GM18508 (cell line): Measurements from ENCODE around the gene RNF113B.

Experiments used
- ATAC-seq: cut with Tn5 transposase; IDR thresholded peaks from one replicate; pipeline ENCODE4 v1.9.1; 2021; ENCODE audit warnings: moderate number of reproducible peaks; ENCODE audit not compliant: insufficient read depth, unreplicated experiment

The RNF113B gene

DNA sequence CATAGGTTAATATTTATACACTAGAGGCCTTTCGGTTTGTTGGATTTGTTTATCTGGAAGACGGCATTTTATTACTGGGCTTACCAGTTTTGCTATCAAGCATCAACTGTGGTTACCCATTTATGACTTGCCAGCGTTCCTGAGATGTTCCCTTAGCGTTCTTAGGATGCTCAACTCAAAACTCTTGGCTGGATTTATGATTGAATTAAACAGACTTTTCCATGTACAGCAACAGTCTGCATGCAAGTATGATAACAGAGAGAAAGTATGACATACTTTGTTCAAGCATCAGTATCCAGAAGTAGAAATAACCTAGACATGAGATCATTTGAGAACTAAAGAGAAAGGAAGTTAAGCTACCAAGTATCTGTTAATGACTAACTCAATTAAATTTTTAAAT lies 29.9 kb upstream of the RNF113B start:
- no peak for ATAC-seq

DNA sequence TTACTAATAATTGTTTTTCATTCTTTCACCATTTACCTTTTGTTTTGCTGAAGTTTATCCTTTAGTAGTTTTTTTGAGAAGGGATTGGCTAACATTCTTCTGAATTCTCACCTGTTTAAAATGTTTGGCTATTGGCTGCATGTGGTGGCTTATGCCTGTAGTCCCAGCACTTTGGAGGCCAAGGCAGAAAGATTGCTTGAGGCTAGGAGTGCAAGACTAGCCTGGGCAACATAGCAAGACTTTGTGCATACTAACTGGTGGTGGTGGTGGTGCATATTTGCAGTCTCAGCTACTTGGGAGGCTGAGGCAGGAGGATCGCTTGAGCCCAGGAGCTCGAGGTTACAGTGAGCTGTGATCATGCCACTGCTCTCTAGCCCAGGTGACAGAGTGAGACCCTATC lies 27.5 kb upstream of the RNF113B start:
- no peak for ATAC-seq

DNA sequence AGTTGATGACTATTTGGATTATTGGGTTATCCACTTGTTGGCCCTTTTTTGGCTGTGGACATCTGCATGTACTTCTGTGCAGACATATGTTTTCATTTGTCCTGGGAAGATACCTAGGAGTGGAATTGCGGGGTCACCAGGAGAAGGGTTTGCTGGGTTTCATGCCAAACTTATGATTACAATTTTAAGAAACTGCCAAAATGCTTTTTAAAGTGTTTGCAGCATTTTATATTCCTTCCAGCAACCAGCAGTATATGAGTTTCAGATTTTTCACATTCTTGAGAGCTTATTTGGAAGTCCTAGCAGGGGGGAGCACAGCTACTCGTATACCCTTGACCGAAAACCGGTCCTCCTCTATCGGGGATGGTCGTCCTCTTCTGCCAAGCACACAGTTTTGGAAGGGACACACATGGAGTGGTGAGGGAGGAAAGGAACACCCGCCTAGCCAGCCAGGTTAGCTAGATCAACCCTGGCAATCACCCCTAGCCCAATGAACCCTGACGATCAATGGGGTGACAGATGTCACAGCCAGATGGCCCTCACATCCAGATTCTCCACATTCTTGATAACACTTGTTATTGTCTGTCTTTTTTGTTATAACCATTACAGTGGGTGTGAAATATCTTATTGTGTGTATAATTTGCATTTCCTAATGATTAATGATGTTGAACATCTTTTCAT lies 26.7 kb upstream of the RNF113B start:
- no peak for ATAC-seq

DNA sequence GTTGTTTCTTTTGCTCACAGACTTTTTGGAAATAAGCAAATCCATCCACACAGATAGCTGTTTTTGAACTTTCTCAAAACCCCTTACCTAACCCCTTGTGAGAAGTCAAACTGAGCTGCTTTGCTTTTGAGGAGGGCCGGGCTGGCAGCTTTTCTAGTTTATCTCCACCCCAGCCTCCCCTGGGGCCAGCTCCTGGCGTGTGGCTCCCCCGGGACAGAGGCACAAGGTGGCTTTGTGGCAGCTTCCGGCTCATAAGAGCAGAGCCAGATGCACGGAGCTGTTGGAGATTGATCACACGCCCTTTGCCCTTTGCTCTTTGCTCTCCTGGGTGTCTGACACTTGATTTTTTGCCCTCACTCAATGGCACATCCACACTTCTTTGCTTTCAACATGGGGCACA lies 24.9 kb upstream of the RNF113B start:
- ATAC-seq = no peak

DNA sequence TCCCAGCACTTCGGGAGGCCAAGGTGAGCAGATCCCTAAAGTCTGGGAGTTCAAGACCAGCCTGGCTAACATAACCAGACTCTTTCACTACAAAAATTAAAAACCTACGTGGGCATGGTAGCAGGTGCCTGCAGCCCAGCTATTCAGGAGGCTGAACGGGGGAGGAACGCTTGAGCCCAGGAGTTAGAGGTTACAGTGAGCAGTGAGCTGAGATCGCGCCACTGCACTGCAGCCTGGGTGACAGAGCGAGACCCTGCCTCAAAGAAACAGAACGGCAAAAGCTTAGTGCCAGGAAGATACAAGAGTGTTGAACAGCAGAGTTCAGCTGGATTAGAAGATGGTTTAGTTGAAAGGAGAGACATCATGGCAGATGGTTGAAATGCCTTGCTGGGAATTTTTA lies 24.1 kb upstream of the RNF113B start:
- no peak for ATAC-seq

DNA sequence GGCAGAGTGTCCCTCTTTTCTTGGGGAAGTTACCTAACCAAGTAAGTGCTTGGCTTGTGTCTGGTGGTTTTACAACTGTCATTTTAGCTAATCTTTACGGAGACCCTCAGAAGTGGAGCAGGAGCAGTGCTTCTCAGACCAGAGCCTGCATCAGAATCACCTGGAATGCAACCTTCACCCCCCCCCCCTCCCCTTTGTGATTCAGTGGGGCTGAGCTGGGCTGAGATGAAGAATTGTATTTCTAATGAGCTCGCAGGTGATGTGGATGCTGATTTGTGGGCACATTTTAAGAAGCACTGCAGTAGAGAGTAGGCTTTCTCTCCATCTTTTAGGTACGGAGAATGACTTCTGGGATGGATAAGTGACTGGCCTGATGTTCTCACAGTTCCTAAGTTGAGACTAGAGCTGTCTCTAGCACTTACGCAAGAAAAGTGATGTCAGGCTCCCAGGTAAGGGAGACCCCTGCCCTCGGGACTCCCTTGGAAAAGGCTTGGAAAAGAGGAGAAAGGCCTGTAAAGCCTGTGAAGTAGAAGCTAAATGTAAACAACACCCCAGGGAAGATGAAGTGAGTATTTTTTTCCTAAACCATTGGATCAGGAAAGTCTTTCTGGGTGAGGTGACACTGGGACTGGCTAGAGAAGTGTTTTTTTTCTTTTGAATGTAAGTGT lies 23.3 kb upstream of the RNF113B start:
- ATAC-seq = no peak

DNA sequence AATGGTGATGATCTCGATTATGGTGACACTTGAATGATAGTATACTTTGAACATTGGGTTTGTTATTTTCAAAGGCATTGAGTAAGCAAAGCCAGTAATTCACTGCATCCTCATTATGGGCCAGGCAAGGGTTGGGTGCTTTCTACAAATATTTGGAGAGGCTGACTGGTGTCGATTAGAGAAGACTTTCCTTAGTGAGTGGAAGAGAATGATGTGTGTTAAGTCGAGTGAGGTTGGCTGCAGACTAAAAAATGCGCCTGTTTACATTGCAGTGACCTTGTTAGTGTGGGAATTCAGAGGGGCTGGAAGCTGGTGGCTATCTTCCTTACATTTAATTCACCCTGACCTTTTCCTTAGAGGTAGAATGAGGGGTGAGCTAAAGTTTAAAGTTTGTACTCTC lies 22.4 kb upstream of the RNF113B start:
- ATAC-seq = no peak

DNA sequence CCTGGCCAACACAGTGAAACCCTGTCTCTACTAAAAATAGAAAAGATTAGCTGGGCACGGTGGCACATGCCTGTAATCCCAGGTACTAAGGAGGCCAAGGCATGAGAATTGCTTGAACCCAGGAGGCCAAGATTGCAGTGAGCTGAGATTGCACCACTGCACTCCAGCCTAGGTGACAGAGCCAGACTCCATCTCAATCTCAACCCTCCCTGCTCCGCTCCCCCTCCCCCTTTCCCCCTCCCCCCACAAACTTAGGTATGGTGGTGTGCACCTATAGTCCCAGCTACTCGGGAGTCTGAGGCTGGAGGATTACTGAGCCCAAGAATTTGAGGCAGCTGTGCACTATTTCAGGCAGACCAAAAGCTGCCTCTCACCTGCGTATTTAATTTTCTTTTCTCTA lies 21.6 kb upstream of the RNF113B start:
- no peak for ATAC-seq

DNA sequence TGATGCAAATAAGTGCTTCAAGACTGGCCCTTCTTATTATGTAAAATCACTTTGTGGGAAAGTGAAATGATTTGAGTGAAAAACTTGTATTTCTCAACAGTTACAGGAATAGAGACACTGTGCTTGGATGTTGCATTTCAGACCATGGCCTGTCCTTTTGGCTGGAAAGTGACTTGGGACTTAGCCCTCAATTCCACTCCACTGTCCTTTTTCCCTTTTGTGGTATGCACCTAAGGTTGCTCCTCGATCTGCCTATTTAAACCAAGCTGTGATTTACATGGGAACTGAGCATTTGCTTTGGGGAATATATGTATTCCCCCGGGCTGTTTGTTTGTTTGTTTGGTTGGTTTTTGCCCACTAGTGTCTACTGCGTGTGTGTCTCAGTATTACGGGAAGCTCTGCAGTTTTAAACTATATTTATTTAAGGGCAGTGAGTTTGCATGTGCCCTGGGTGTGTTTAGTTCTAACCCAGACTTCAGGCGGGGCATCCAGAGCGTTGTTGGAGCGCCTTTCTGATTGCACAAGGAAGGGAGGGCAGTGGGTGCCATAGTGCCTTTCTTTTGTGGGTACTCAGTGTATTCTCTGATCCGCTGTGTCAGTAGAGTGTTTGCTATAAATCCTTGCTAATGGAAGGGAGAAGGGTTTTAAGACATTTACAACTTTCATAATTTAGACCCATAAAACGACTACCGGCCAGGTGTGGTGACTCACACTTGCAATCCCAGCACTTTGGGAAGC lies 18.2 kb upstream of the RNF113B start:
- ATAC-seq = no peak

DNA sequence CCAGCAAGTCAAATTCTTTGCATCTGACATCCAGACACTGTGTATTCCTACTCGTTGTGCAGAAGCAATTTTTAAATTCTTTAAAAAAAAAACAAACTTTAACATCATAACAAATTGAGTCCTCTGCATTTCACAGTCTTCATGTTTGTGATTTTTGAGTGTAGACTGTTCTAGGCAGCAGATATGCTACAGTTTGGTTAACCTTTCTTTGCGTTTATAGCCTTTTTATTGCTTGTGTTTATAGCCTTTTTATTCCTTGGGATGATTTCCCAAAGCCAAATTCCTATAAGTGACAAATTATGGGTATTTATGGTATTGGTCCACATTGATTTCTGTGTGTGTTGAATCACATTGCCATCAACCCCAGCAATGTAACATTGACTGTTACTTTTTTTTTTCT lies 14.9 kb upstream of the RNF113B start:
- ATAC-seq = no peak

DNA sequence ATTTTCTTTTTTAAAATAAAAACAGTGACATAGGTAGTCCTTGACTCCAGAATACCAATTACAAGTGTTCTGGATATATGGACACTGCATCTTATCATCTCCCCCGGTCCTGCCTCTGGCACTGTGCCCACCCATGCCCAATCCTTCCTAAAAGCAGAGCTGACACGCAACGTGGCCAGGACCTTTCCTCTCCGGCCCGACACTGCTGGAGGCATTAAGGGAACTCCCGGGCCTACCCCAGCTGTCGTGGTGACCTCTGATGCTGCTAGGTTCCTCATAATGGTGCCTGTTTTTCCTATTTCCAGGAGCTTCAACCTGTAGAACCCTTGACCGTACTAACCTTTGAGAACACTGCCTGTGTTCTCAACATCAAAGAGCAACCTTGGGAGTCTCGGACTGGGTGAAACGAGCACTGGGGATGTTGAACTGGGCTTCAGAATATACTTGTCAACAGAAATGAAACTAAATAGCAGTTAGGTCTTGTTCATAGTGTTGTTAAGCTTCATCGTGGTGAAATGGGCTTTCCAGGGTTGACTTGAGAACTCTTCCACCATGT lies 13.9 kb upstream of the RNF113B start:
- no peak for ATAC-seq

DNA sequence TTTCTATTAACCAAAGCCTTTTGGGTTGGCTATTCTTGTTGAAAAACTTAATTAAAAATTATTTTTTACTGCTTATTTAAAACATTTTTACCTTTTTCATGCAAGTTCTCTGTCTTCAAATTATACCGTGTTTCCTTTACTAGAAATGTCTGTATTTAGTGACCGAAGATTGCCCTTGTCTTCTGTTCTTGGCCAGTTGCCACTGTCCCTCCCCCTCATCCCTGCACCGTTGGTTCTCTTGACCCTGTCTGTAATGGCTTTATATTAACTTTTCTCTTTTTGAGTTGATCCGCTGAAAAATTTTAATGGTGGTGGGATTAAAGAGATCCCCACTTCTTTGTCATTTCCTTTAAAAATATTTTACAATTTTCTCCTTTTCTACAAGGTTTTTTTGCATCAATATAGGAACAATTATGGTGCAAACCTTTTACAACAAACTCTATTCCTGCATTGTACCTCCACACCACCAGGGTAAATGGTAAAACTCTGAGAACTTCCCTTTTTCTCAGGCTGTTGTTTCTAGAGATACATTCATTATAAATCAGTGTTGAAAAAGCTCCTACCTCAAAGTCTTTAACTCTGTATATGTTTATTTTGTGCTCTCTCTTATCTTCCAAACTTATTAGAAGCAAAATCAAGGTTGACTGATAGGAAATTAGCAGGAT lies 12.9 kb upstream of the RNF113B start:
- ATAC-seq = no peak

DNA sequence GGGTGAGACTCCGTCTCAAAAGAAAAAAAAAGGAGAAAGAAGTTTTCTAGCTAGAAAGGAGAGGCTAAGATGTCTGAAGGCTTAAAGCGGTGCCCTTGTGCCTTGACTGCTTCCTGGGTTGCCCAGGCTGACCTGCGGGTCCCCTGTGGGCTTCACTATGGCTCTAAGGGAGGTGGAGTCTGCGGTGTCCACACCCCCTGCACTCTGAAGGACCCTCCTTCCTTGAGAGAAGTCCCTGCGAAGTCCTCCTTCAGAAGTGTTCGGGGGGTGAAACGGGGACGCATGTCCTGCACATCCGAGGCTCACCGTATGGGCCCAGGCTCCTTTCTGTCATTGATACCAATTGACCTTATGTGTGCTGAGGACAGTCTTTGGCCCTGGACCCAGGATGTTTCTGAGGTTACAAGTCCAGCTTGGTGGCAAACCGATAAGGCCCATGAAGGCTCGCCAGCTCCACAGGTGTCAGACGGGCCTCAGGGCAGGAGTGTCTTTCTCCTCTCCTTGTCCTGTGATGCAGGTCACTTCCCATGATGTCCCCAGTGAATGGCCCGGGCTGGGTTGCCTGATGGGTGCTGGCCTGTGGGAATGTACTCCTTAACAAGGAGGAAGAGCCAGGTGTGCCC lies 11.6 kb upstream of the RNF113B start:
- ATAC-seq = no peak

DNA sequence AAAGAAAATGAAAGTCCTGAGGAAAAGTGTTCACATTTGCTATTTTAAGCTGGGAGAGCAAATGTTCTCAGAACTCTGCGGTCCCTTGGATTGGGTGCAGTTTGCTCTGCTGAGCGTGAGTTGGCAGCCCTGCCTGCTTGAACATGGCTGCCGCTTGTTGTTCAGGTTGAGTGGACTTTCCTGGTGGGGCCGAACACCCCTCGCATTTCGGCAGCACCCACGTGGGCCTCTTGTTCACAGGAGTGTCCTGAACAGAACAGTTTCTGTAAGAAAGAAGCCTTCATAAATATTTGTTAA lies 10.8 kb upstream of the RNF113B start:
- no peak for ATAC-seq

DNA sequence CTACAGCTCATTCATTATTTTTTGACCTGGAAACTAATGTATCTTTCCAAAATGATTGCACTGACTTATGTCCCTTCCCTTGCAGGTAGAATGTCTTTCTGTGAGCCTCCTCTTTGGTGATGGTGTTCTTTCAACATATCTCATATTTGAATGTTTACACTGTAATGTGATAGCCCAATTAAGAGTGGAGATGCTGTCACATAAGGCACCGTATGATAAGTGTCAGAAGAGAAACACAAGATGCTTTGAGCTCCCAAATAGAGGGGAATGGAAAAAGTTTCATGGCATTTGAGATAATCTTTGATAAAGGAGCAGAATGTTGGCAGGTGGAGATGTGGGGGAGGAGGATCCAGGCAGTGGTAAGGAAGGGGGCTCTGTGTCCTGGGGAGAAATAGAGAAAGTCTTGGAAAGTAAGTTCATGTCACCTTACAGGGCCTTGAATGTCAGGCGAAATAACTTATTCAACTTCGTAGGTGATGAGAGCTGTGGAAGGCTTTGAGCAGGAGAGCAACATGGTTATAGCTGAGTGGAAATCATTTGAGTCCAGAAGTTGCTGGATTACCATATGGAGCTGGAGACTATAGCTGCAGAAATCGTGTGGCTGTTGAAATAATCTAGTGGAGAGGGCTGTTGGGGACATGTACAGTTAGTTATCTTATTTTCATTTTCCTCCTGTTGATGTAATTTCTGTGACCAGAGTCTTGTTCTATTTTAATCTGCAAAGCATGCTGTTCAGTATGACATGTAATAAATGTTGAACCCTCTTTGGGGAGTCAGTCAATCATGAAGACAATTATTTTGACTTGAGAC lies 10.3 kb upstream of the RNF113B start:
- no peak for ATAC-seq

DNA sequence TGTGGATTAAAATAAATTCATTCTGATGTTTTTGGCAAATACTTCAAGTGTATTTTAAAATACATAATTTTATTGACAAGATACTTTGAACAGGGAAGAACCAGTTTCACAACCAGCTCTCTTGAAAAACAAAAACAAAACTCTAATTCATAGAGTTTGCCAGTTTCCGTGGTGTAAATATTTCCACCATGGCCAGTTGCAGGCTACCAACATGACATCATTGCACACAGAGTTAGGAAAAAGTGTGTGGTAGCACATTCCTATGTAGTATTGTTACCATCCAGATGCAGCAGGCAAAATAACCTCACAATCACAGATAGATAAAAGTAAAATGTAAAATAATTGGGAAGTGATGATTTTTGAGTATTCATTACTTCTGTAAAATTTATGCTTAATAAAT lies 7.7 kb upstream of the RNF113B start:
- no peak for ATAC-seq

DNA sequence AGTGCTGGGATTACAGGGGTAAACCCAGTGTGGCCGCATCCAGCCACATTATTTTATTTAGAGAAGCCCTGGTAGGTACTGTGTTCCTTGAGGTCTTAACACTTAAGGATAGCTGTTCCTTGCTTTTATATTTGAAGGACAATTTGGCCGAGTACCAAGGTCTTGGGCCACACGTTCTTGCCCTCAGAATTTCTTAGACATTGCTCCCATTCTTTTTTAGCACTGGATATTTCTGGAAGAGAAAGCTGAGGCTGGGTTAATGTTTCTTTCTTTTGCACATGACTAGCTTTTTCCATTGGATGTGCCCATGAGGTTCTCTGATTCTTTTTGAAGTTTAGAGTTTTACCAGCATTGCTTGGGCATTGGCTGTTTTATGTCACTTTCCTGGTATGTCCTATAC lies 5.5 kb upstream of the RNF113B start:
- no peak for ATAC-seq

DNA sequence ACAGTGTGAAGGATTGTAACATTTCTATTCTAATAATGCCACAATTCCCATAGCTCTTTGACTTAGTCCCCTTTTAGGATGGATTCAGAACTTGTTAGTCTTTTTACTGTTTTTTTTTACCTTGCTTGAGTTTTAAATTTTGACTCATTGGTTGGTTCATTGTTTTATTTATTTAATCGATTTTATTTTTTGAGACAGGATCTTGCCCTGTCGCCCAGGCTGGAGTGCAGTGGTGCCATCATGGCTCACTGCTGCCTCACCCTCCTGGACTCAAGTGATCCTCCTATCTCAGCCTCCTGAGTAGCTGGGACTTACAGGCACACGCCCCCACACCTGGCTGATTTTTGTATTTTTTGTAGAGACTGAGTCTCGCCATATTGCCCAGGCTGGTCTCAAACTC lies 5.1 kb upstream of the RNF113B start:
- ATAC-seq = no peak

DNA sequence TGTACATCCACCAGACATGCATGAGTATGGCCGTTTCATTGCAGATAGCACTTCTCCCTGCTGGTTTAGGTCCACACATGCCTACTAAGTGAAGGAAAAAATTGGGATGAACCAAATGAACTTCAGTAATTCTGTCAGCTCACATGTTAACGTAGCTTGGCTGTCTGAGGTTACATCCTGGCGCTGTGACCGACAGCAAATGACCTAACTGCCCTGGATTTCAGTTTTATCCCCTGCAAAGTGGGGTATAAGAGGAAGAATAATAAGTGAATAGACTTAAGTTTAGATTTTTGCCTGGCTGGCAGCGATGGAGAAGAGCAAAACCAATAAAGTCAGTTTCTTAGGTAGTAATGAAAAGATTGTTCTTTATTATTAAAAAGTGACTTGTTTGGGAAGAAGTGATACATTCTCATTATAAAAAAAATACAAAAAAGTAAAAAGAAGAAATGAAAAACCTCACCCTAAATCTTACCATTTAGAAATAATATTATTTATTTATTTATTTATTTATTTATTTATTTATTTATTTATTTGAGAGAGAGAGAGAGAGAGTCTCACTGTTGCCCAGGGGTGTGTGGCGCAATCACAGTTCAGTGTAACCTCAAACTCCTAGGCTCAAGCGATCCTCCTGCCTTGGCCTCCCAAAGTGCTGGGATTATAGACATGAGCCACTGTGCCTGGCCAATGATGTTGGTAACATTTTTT lies 4.2 kb upstream of the RNF113B start:
- ATAC-seq = no peak
